Dermis microvascular lymphatic vessel endothelial cell (primary cell): ENCODE results near the gene TRAPPC14. TPM values are rescaled to one million over a fixed set of nuclear protein-coding genes. Genes with fewer than 3 reads are reported as not detected.
"Not testable (repeated sequence)": the region's sequence is repeated elsewhere in the genome, so short reads cannot be mapped to it uniquely, and the experiment has no call there.

Experiments
- DNase-seq, 2 donors: peaks; one replicate each; pipeline versions ENCODE4 v3.0.0 to v3.0.0-alpha.2; 2010; ENCODE audit warnings: low read depth in 2 of 2
- total RNA-seq: library from RNA; depleted of rRNA; stranded (reverse); fragments of >200 nt; gene quantifications from 2 replicates; pipeline ENCODE4 v1.2.1, GENCODE V29; 2014

Gene TRAPPC14
- total RNA-seq, 1 donor from 2014 or later: 4.4 TPM

- no peak for DNase-seq
Measured at GRCh38 chr7:100153708-100154535, 4.6 kb downstream of the TRAPPC14 start.

- DNase-seq: no peak
Measured at GRCh38 chr7:100152937-100153666, 5.4 kb downstream of the TRAPPC14 start.

GRCh38 chr7:100152404-100152803 lies 6.1 kb downstream of the TRAPPC14 start:
- DNase-seq: no peak

- DNase-seq: peak; percentile 95 to 99
Measured at GRCh38 chr7:100148559-100149328, 9.8 kb downstream of the TRAPPC14 start, which contains the start of gene LAMTOR4. Gene LAMTOR4 (plus strand): TSS chr7:100148918. CDS start chr7:100148973, 55 bp downstream.

GRCh38 chr7:100148225-100148558 lies 10.3 kb downstream of the TRAPPC14 start:
- DNase-seq: no peak

GRCh38 chr7:100147278-100147677 lies 11.2 kb downstream of the TRAPPC14 start:
- no peak for DNase-seq

GRCh38 chr7:100146350-100146749 lies 12.2 kb downstream of the TRAPPC14 start:
- not testable (repeated sequence) for DNase-seq

- DNase-seq: no peak
Measured at GRCh38 chr7:100142461-100142860, 16.1 kb downstream of the TRAPPC14 start.

- DNase-seq: no peak
Measured at GRCh38 chr7:100141555-100141949, 17.0 kb downstream of the TRAPPC14 start.

GRCh38 chr7:100137851-100138760 lies 20.4 kb downstream of the TRAPPC14 start:
- DNase-seq: no peak

GRCh38 chr7:100132697-100133151 lies 25.8 kb downstream of the TRAPPC14 start:
- peak; percentile 53 to 72 for DNase-seq

- no peak for DNase-seq
Measured at GRCh38 chr7:100132126-100132525, 26.4 kb downstream of the TRAPPC14 start.

GRCh38 chr7:100130608-100131453 lies 27.7 kb downstream of the TRAPPC14 start:
- peak in 1 of 2 donors; percentile 56 for DNase-seq

GRCh38 chr7:100130220-100130607 lies 28.3 kb downstream of the TRAPPC14 start:
- not testable (repeated sequence) for DNase-seq

GRCh38 chr7:100128637-100128963 lies 29.9 kb downstream of the TRAPPC14 start:
- no peak for DNase-seq

GRCh38 chr7:100127866-100128636 lies 30.5 kb downstream of the TRAPPC14 start:
- peak in 1 of 2 donors; percentile 16 for DNase-seq

GRCh38 chr7:100126931-100127865 lies 31.3 kb downstream of the TRAPPC14 start, which contains the start of gene MBLAC1:
Gene MBLAC1 (plus strand): TSS chr7:100126967. CDS start chr7:100127396, 429 bp downstream.
- peak; percentile 82 to 94 for DNase-seq
